SJCRH30 (cell line): ENCODE data around the gene ITFG2. TPM values are rescaled to one million over a fixed set of nuclear protein-coding genes. Genes with fewer than 3 reads are reported as not detected.
"Not testable (repeated sequence)": the region's sequence is repeated elsewhere in the genome, so short reads cannot be mapped to it uniquely, and the experiment has no call there.

ENCODE experiments used
- DNase-seq, 2 experiments: peaks; one replicate each; pipeline ENCODE4 v3.0.0-alpha.2; 2015 to 2020
- H3K27ac ChIP-seq: fragments of 250-450 bp; sonication (Bioruptor Pico); 2 replicates; pipeline ENCODE4 v1.5.1; 2020; ENCODE audit warnings: mild to moderate bottlenecking, moderate library complexity
- H3K27me3 ChIP-seq: fragments of 250-450 bp; sonication (Bioruptor Pico); 2 replicates; pipeline ENCODE4 v1.5.1; 2020; ENCODE audit warnings: mild to moderate bottlenecking, moderate library complexity
- H3K36me3 ChIP-seq: fragments of 250-450 bp; sonication (Bioruptor Pico); 2 replicates; pipeline ENCODE4 v1.5.1; 2020; ENCODE audit warnings: mild to moderate bottlenecking, moderate library complexity
- H3K4me1 ChIP-seq: fragments of 250-450 bp; sonication (Bioruptor Pico); 2 replicates; pipeline ENCODE4 v1.5.1; 2020; ENCODE audit warnings: mild to moderate bottlenecking, moderate library complexity
- H3K4me3 ChIP-seq: fragments of 250-450 bp; sonication (Bioruptor Pico); 2 replicates; pipeline ENCODE4 v1.5.1; 2020; ENCODE audit warnings: mild to moderate bottlenecking, moderate library complexity
- H3K9me3 ChIP-seq: fragments of 250-450 bp; sonication (Bioruptor Pico); replicated peaks from 2 replicates; pipeline ENCODE4 v1.5.1; 2020; ENCODE audit warnings: mild to moderate bottlenecking, moderate library complexity
- total RNA-seq: library from RNA; depleted of rRNA; stranded (reverse); fragments of >200 nt; shearing (Covaris generic); gene quantifications from 2 replicates; pipeline ENCODE4 v1.2.3, GENCODE V29; 2014; rRNA removed

Gene ITFG2
- total RNA-seq = 25.8 and 28.6 TPM in 2 replicates

GRCh38 chr12:2812290-2813213 is at the start of gene ITFG2:
Gene ITFG2 (plus strand): TSS chr12:2812668. CDS start chr12:2812761, 93 bp downstream.
- peak; percentile 99 for DNase-seq
- Histone ChIP-seq H3K36me3 (0 out of 2 replicates have a peak, but pooled peaks cover 2% of the 10 kb centered on the region), H3K4me1 (no peaks in the 10 kb centered on the region; the same call in 1 of the 2 replicates), H3K9me3 (no peaks in the 10 kb centered on the region), H3K27ac (peak within 1 kb of the TSS; percentile 85), H3K27me3 (no peaks in the 10 kb centered on the region), H3K4me3 (peak within 1 kb of the TSS; percentile 80)

DNA sequence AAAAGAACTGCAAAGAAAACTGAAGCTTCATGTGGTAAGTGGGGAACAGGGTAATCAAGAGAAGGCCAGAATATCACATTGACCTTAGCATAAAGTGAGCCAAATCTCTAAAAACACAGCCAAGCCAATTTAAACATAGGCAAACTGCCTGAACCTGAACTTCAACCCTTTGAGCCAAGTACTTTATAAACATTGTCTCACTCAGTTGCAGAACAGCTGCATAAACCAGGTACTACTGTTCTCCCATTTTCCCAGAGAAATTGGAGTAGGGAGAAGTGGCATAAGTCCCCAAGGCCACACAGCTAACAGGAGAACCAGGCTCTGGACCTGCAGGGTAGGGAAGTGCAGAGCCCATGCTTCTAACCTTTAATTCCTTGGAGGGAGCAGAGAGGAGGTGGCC is 48.1 kb upstream of the ITFG2 start:
- Histone ChIP-seq H3K4me1 (no peaks in the 10 kb centered on the region), H3K4me3 (no peak overlapping the region), H3K36me3 (no peaks in the 10 kb centered on the region), H3K27me3 (peaks cover 10% of the 10 kb centered on the region; the same call in 1 of the 2 replicates), H3K9me3 (no peaks in the 10 kb centered on the region), H3K27ac (no peak overlapping the region)
- DNase-seq = peak in 1 of 2 experiments; percentile 11

- H3K27me3 ChIP-seq = peaks cover 10% of the 10 kb centered on the region; the same call in 1 of the 2 replicates
- H3K27ac ChIP-seq = no peak overlapping the region
- no peak for DNase-seq
- no peak overlapping the region for H3K4me3 ChIP-seq
- H3K36me3 ChIP-seq = no peaks in the 10 kb centered on the region
- no peaks in the 10 kb centered on the region for H3K4me1 ChIP-seq
- H3K9me3 ChIP-seq = no peaks in the 10 kb centered on the region
Measured at GRCh38 chr12:2765052-2765451, 47.4 kb upstream of the ITFG2 start.

DNA sequence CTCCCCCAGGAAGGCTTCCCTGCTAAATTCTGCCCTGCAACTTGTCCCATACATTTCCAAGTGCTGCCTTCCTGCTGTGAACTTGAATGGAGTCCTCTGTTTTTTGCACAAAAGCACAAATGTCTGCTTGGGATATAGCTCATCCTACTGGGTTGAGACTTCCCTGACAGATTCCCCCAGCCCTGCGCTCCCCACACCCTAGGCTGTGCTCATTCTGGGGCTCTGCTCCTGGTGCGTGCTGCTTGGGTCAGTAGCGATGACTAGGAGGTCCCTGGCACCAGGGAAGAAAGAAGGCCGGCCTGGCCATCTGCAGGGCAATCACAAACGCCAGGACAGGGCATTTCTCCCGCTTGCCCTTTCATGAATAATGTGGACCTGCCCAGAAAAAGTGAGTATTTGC is 46.9 kb upstream of the ITFG2 start:
- no peak overlapping the region for H3K4me3 ChIP-seq
- peaks cover 10% of the 10 kb centered on the region; the same call in 1 of the 2 replicates for H3K27me3 ChIP-seq
- DNase-seq = no peak

DNA sequence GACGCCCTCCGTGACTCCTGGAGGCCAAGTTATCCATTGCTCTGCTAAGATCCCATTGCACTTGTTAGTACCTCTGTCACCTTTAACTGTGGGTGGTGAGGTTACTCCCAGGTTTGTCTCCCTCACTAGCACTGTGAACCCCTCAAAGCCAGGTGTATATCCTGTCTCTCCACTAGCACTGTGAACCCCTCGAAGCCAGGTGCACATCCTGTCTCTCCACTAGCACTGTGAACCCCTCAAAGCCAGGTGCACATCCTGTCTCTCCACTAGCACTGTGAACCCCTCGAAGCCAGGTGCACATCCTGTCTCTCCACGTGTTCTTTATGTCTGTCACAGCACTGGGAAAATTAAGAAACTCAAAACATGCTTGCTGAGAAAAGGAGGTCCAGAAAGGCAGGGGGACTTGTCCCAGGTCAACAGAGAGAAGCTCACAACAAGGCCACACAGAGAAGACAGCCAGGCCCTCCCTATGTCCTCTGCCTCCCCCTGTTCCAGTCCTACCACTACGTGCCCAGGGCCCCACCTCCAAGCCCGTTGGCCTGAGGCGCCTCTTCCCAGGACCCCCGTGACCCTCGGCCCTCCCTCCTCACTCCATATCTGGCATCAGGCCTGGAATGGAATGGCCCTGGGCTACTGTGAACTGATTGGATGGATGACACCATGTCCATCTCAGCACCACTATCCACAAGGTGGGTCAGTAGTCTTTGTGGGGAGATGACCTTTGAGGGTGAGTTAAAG is 44.1 kb upstream of the ITFG2 start:
- no peaks in the 10 kb centered on the region for H3K9me3 ChIP-seq
- H3K4me1 ChIP-seq = no peaks in the 10 kb centered on the region
- H3K27ac ChIP-seq = no peak overlapping the region
- no peaks in the 10 kb centered on the region for H3K36me3 ChIP-seq
- DNase-seq = no peak
- H3K4me3 ChIP-seq = no peak overlapping the region
- peaks cover 13% of the 10 kb centered on the region; the same call in 1 of the 2 replicates for H3K27me3 ChIP-seq

More for the DNA sequence above, 46.9 kb upstream of the ITFG2 start:
- Histone ChIP-seq H3K36me3 (no peaks in the 10 kb centered on the region), H3K4me1 (no peaks in the 10 kb centered on the region), H3K9me3 (no peaks in the 10 kb centered on the region), H3K27ac (no peak overlapping the region)

DNA sequence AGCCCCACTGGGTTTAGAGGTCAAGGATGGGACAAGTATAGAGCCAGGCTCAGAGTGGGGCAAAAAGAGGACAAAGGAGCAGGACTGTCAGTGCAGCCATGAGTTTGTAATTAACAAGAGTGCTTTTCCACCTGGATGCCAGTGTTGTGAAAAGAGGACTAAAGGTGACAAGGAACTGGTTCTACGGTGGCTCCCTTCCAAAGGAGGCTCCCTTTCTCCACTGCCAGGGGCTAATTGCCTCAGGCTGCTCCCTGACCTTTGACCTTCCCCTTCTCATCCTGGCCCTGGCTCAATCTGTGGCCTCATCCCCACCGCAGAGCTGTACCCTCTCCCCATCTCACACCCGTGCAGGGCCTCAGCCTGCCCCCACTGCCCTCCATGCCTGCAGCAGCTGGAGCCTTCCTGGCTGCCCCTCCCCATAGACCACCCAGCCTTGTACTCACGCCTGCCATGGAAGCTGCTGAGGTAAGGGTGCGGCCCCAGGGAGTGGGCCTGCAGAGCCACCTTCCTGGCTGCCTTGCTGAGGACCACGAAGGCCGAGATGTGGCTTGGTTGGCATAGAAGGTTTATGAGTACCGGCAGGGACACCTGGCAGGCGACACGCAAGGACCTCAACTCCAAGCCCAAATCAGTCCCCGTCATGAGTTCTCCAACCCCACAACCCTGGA is 42.5 kb upstream of the ITFG2 start:
- no peaks in the 10 kb centered on the region for H3K36me3 ChIP-seq
- H3K4me1 ChIP-seq = no peaks in the 10 kb centered on the region
- DNase-seq = no peak
- peaks cover 14% of the 10 kb centered on the region for H3K27me3 ChIP-seq
- H3K4me3 ChIP-seq = no peak overlapping the region
- H3K9me3 ChIP-seq = no peaks in the 10 kb centered on the region
- H3K27ac ChIP-seq = no peak overlapping the region

- H3K27me3 ChIP-seq = peaks cover 10% of the 10 kb centered on the region; the same call in 1 of the 2 replicates
- H3K4me3 ChIP-seq, H3K9me3 ChIP-seq, H3K36me3 ChIP-seq, H3K27ac ChIP-seq, H3K4me1 ChIP-seq, DNase-seq: not testable (repeated sequence)
Measured at GRCh38 chr12:2770544-2770943, 41.9 kb upstream of the ITFG2 start.

DNA sequence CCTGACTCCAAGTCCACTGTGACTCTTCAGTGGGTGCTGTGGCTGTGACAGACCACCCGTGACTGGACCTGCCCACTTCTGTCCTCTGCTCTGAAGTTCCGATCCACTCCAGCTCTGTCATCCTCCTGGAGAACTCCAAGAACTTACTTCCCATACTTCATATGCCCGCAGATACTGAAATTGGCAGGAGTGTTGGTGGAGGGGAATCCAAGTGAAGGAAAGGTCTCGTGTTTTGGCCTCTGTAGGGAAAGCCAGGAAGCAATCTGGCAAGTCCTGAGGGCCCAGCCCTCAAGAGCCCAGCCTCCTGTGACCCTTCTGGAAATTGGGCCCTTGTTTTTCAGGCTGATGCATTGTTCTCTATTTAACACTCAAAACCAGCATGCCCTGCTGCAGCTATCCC is 40.1 kb upstream of the ITFG2 start:
- H3K27me3 ChIP-seq = peaks cover 15% of the 10 kb centered on the region; the same call in 1 of the 2 replicates
- DNase-seq = no peak
- H3K4me1 ChIP-seq = no peaks in the 10 kb centered on the region
- no peak overlapping the region for H3K4me3 ChIP-seq
- no peaks in the 10 kb centered on the region for H3K36me3 ChIP-seq
- no peaks in the 10 kb centered on the region for H3K9me3 ChIP-seq
- H3K27ac ChIP-seq = no peak overlapping the region

DNA sequence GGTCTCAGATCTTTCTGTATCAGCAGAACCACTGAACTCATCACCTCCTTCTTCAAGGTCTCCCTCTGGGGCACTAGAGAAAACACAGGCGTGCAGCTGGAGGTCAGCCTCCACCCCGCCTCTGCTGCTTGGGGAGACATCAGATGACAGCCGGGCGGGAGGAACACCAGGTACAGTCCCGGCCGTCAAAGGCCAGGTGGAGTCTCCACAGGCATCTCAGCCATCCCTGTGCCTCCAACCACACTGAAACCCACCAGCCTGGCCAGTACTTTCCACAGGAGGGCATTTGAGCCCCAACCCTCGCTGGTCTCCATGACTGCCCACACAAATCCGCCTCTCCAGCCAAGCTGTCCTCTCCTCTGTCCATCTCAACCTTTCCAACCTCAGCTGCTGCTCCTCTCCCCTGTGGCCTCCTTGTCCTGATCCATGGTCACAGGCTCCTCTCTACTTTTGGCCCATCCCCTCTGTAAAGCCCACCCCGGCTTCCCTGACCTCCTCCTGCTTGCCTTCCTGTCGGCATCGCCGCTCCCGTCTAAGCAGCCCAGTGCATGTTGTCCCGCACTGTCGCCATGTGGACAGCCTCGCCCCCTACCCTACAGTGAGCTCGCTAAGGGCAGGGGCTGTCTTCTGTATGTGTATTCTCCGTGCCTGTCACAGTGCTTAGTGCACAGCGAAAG is 39.1 kb upstream of the ITFG2 start:
- Histone ChIP-seq H3K4me1 (no peaks in the 10 kb centered on the region), H3K27me3 (peaks cover 15% of the 10 kb centered on the region; the same call in 1 of the 2 replicates), H3K4me3 (no peak overlapping the region), H3K9me3 (no peaks in the 10 kb centered on the region), H3K27ac (no peak overlapping the region), H3K36me3 (no peaks in the 10 kb centered on the region)
- no peak for DNase-seq

DNA sequence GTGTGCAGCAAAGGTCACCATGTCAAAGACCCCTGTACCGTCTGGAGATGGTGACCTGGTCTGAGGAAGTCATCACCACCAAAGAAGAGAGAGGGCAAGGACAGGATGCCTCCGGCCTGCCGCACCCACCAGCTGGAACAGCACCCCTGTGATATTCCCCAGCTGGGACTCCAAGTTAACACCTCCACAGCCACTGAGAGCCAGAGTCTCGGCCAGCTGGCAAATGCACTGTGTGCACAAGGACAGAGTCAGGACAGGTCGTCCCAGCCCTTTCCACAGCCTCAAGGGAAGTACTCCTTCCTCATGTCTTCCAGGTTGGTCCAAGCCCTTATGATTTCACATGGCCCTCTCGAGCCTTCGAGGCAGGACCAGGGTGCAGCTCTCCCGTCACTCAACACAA is 37.0 kb upstream of the ITFG2 start:
- no peak overlapping the region for H3K4me3 ChIP-seq
- no peak overlapping the region for H3K27ac ChIP-seq
- no peaks in the 10 kb centered on the region for H3K4me1 ChIP-seq
- H3K36me3 ChIP-seq = no peaks in the 10 kb centered on the region
- no peaks in the 10 kb centered on the region for H3K9me3 ChIP-seq
- H3K27me3 ChIP-seq = peaks cover 18% of the 10 kb centered on the region
- DNase-seq = no peak

DNA sequence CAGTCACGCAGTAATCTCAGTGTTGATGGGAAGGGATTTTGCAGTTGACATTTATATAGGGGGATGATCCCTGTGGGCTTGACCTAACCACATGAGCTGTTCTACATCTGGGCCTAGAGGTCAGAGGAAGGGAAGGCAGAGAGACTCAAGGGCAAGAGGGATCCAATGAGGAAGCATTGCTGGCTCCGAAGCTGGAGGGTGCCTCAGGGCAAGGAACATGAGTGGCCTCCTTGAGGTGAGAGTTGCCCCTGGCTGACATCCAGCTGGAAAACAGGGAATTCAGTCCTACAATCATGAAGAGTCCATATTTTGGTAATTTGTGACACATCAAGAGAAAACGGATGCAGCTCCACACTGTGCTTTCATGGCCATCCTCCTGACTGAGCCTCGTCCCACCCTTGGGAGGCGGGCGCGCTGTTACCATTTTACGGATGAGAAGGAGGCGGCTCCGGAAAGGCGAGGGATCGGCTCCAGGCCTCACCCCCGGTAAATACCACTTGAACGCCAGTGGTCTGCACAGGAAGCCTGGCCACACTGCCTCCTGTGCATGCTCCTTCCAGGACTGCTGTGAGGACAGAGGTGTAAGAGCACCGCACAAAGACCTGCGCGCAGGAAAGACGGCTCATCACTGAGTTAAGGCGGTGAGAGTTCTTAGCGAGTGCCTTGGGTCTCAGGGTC is 36.2 kb upstream of the ITFG2 start:
- no peak for DNase-seq
- H3K36me3 ChIP-seq = no peaks in the 10 kb centered on the region
- no peaks in the 10 kb centered on the region for H3K4me1 ChIP-seq
- peaks cover 18% of the 10 kb centered on the region for H3K27me3 ChIP-seq
- no peak overlapping the region for H3K27ac ChIP-seq
- no peaks in the 10 kb centered on the region for H3K9me3 ChIP-seq
- H3K4me3 ChIP-seq = no peak overlapping the region

- no peaks in the 10 kb centered on the region for H3K4me1 ChIP-seq
- no peak overlapping the region for H3K4me3 ChIP-seq
- H3K27me3 ChIP-seq = peaks cover 19% of the 10 kb centered on the region
- H3K27ac ChIP-seq = no peak overlapping the region
- 0 out of 2 replicates have a peak, but pooled peaks cover 3% of the 10 kb centered on the region for H3K9me3 ChIP-seq
- no peaks in the 10 kb centered on the region for H3K36me3 ChIP-seq
- DNase-seq = no peak
Measured at GRCh38 chr12:2779281-2779680, 33.2 kb upstream of the ITFG2 start.

- 0 out of 2 replicates have a peak, but pooled peaks cover 3% of the 10 kb centered on the region for H3K9me3 ChIP-seq
- H3K4me1 ChIP-seq = no peaks in the 10 kb centered on the region
- peaks cover 22% of the 10 kb centered on the region for H3K27me3 ChIP-seq
- DNase-seq = peak; percentile 47 to 79
- no peak overlapping the region for H3K4me3 ChIP-seq
- H3K27ac ChIP-seq = no peak overlapping the region
- H3K36me3 ChIP-seq = no peaks in the 10 kb centered on the region
Measured at GRCh38 chr12:2783936-2784600, 28.4 kb upstream of the ITFG2 start.
